Measurements from ENCODE around the gene CHCT1. TPM values are rescaled to one million over a fixed set of nuclear protein-coding genes. Genes with fewer than 3 reads are reported as not detected.
"Not testable (repeated sequence)": the region's sequence is repeated elsewhere in the genome, so short reads cannot be mapped to it uniquely, and the experiment has no call there.

Gene CHCT1
- total and polyA plus RNA-seq, 2 donors (not counting 1 experiment from before 2014, with no cell fraction given): not detected

- WGBS (ENCODE audit: insufficient coverage): no CpG with 5 or more reads among the region's 7 CpGs
- CTCF ChIA-PET: interaction anchor here (1.5 to 2.5 kb wide), 2 partner anchors 21 to 188 kb away, joined by 4 to 6 read pairs; no protein-coding TSS in a partner anchor
- H3K27me3 ChIP-seq (replicated peaks in 1 of 4; ENCODE audit: control extremely low read depth in 1 of 4, control insufficient read depth in 3 of 4, insufficient read depth in 4 of 4, low read length in 3 of 4); H3K4me2 ChIP-seq (replicated peaks; ENCODE audit: low read depth, low read length, poor library complexity, severe bottlenecking); H3K27ac ChIP-seq (ENCODE audit: low read length in 2 of 2); DNase-seq; H3K27ac Mint-ChIP-seq; H3K36me3 ChIP-seq (replicated peaks in 1 of 2; ENCODE audit: control extremely low read depth in 1 of 2, control insufficient read depth in 1 of 2, extremely low read depth in 1 of 2, insufficient read depth in 2 of 2, low read length in 1 of 2); H3K9ac ChIP-seq (ENCODE audit: low read length); POLR2A ChIA-PET; H3K4me3 ChIP-seq (ENCODE audit: control extremely low read depth in 1 of 5, extremely low read depth in 1 of 5, insufficient read depth in 1 of 5, low read depth in 2 of 5, low read length in 4 of 5); H4K20me1 ChIP-seq (ENCODE audit: control insufficient read depth, insufficient read depth, low read length, poor library complexity, severe bottlenecking); H2AFZ ChIP-seq (ENCODE audit: insufficient read depth, low read depth, low read length, poor library complexity, severe bottlenecking); ATAC-seq (ENCODE audit: low read depth); H3K9me3 ChIP-seq (ENCODE audit: control extremely low read depth in 1 of 3, control insufficient read depth in 2 of 3, insufficient read depth in 1 of 3, low read length in 2 of 3); H3K79me2 ChIP-seq (ENCODE audit: control insufficient read depth, insufficient read depth, low read length); H3K27me3 Mint-ChIP-seq; H3K9me3 Mint-ChIP-seq (ENCODE audit: insufficient read depth); H3K4me3 Mint-ChIP-seq: not testable (repeated sequence)
- intact Hi-C loops (cut with micrococcal nuclease): loop anchor here (2.0 to 5.0 kb wide), 2 partner anchors 181 to 188 kb away; partner anchors contain the start of gene PPM1D
- peaks cover 12% of the 10 kb centered on the region for H3K4me1 Mint-ChIP-seq
- H3K4me1 ChIP-seq (ENCODE audit: control insufficient read depth in 2 of 2, insufficient read depth in 2 of 2, low read length in 2 of 2): peaks cover 8 to 15% of the 10 kb centered on the region in 2 donors
These were observed 2.4 kb upstream of the CHCT1 start for GRCh38 chr17:60419875-60420274.

- H3K79me2 ChIP-seq (ENCODE audit: control insufficient read depth, insufficient read depth, low read length): no peaks in the 10 kb centered on the region
- H3K27me3 ChIP-seq (replicated peaks in 1 of 4; ENCODE audit: control extremely low read depth in 1 of 4, control insufficient read depth in 3 of 4, insufficient read depth in 4 of 4, low read length in 3 of 4): no peaks in the 10 kb centered on the region
- peaks cover 8 to 15% of the 10 kb centered on the region in 2 donors for H3K4me1 ChIP-seq (ENCODE audit: control insufficient read depth in 2 of 2, insufficient read depth in 2 of 2, low read length in 2 of 2)
- Mint-ChIP-seq H3K4me1 (peaks cover 12% of the 10 kb centered on the region), H3K27me3 (no peaks in the 10 kb centered on the region), H3K9me3 (ENCODE audit: insufficient read depth) (no peaks in the 10 kb centered on the region), H3K27ac (peak overlapping the region; percentile 87), H3K4me3 (peak overlapping the region; percentile 87)
- TF ChIP-seq EZH2 (IDR thresholded peaks at IDR 0.05; ENCODE audit: borderline replicate concordance, insufficient read depth, low read depth, low read length, poor library complexity, severe bottlenecking) (no peak), CTCF (IDR thresholded peaks at IDR 0.05) (peak; percentile 100)
- DNase-seq (peak; percentile 88), ATAC-seq (ENCODE audit: low read depth) (peak; percentile 90)
- peak overlapping the region; percentile 44 to 71 (median 56) for H3K4me3 ChIP-seq (ENCODE audit: control extremely low read depth in 1 of 5, extremely low read depth in 1 of 5, insufficient read depth in 1 of 5, low read depth in 2 of 5, low read length in 4 of 5)
- 2% methylated on average over 66 of the region's 66 CpGs for WGBS (ENCODE audit: insufficient coverage)
- peak overlapping the region; percentile 88 for H3K4me2 ChIP-seq (replicated peaks; ENCODE audit: low read depth, low read length, poor library complexity, severe bottlenecking)
- no peaks in the 10 kb centered on the region for H3K36me3 ChIP-seq (replicated peaks in 1 of 2; ENCODE audit: control extremely low read depth in 1 of 2, control insufficient read depth in 1 of 2, extremely low read depth in 1 of 2, insufficient read depth in 2 of 2, low read length in 1 of 2)
- CTCF ChIA-PET: interaction anchor here (0.5 to 1.5 kb wide), 22 partner anchors 8 to 343 kb away, joined by 3 to 16 read pairs (median 4); partner anchors contain the start of genes PPM1D and USP32
- POLR2A ChIA-PET: interaction anchor here (0.6 to 1.3 kb wide), 3 partner anchors 13 to 48 kb away, joined by 3 to 5 read pairs (median 5); no protein-coding TSS in a partner anchor
- intact Hi-C loops (cut with micrococcal nuclease): loop anchor here (1.0 to 5.0 kb wide), 7 partner anchors 15 to 217 kb away; partner anchors contain the start of genes PPM1D and USP32
- H3K27ac ChIP-seq (ENCODE audit: low read length in 2 of 2): peak overlapping the region; percentile 61 to 76
- peak overlapping the region; percentile 72 for H3K9ac ChIP-seq (ENCODE audit: low read length)
- peak overlapping the region; percentile 93 for H2AFZ ChIP-seq (ENCODE audit: insufficient read depth, low read depth, low read length, poor library complexity, severe bottlenecking)
- H4K20me1 ChIP-seq (ENCODE audit: control insufficient read depth, insufficient read depth, low read length, poor library complexity, severe bottlenecking): no peaks in the 10 kb centered on the region
- H3K9me3 ChIP-seq (ENCODE audit: control extremely low read depth in 1 of 3, control insufficient read depth in 2 of 3, insufficient read depth in 1 of 3, low read length in 2 of 3): no peaks in the 10 kb centered on the region
These were observed 772 bp upstream of the CHCT1 start for GRCh38 chr17:60421273-60422161.
